Suppressor macrophage treated with lipopolysaccharide for 4 hours (primary cell): ENCODE results near the gene STAG1.
"Not testable (repeated sequence)": the region's sequence is repeated elsewhere in the genome, so short reads cannot be mapped to it uniquely, and the experiment has no call there.

Experiments used
- DNase-seq: peaks from one replicate; pipeline ENCODE4 v3.0.0-alpha.2; 2020

The STAG1 gene

DNA sequence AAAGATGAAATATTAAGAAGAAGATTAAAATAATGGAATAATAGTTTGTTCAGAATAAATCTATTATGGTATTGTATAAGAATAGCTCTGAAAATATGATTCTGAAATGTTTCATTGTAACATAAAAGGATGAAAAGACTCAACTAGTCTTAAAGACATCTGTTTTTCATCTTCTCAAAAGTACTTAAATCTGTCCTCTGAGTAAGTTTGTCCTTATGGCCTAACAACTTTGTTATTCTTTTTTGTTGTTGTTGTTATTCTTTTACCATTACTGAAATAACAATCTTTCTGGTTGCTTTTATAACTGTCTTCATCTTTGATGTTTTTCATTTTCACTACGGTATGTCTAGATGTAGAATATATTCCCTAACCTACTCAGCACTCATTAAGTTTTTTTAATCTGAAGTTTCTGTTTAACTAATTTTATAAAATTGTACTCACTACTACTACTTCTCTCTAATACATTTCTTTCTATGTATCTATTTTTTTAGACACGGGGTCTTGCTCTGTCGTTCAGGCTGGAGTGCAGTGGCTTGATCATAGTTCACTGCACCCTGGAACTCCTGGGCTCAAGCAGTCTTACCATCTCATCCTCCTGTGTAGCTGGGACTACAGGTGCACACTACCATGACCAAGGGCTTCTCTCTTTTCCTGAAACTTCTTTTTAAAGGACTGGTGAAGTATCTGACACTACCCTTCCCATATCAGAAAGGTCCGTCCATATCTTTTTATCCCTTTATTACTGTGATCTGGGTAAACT, 261.4 kb downstream of the STAG1 start:
- no peak for DNase-seq

GRCh38 chr3:136485777-136486176, 266.4 kb downstream of the STAG1 start:
- no peak for DNase-seq

- DNase-seq = no peak
Observed at GRCh38 chr3:136476280-136476679, 275.9 kb downstream of the STAG1 start.

GRCh38 chr3:136474876-136475275, 277.3 kb downstream of the STAG1 start:
- DNase-seq = not testable (repeated sequence)

DNA sequence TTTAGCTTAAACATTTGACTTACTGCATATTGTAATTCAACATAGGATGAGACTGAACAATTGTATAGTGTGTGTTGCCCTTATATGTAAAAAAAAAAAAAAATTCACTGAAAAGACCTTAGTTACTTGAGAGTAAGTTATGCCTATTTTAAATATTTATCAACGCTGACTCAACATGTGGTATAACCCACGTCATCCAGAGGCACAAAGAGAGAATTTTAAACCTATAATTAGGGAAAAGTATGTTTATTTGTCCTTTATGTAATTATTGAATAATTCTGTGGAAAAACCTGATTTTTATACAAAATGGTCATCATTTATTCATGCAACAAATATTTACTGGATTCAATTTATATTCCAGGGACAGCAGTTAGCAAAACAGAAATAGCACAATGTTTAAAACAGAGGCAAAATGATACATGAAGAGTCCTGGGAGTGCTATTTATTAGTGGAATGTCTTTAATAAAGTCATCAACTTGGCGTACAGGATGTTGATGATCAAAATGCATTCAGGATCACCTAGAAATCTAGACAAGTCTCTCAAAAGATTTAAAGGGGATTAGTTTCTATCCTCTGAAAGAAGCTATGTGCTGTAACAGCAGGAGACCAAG, 278.4 kb downstream of the STAG1 start:
- no peak for DNase-seq

- no peak for DNase-seq
Observed at GRCh38 chr3:136465296-136465695, 286.9 kb downstream of the STAG1 start.

- DNase-seq = no peak
Observed at GRCh38 chr3:136464502-136464901, 287.7 kb downstream of the STAG1 start.

GRCh38 chr3:136463170-136463569, 289.0 kb downstream of the STAG1 start:
- no peak for DNase-seq

DNA sequence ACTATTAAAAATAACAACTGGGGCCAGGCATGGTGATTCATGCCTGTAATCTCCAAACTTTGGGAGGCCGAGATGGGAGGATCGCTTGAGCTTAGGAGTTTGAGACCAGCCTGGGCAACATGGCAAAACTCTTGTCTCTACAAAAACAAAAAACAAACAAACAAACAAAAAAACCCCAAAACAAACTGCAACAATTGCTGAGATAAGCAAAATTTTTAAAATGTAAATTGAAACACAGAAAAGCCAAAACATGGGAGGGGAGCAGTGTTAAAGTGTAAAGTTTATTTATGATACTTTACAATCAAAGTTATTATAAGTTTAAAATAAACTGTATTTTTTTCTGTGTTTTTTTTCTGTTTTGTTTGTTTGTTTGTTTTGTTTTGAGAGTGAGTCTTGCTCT, 294.4 kb downstream of the STAG1 start:
- DNase-seq = no peak

DNA sequence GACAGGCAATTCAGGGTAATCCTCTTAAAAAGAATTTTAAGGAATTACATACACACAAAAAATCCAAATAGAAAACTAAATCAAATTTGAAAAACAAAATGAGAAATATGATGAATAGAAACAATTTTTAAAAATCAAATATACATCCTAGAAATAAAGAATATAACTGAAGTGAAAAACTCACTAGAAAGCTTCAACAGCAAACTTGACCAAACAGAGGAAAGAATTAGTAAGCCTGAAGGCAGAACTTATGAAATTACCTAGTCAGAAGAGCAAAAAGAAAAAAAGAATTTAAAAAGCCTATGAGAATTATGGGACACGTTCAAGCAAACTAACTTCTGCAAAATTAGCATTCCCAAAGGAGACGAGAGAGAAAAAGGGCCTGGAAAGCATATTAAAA, 296.0 kb downstream of the STAG1 start:
- no peak for DNase-seq

DNA sequence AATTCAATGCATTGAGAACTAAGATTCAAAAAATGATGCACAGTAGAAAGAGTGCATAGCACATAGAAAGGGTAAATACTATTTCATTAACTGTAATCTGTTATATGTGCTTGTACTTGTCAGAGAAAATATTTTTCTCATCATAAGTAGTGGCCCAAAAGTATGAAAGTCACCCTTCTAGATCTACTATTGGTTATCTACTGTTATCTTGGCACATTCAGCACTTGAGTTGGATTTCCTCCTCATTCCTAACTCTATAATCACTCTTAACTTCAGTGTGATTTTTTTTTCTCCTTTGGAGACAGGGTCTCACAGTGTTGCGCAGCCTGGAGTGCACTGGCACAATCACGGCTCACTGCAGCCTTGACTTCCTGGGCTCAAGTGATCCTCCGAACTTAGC, 307.6 kb downstream of the STAG1 start:
- DNase-seq = no peak

- DNase-seq = no peak
Observed at GRCh38 chr3:136437043-136437442, 315.1 kb downstream of the STAG1 start.

- no peak for DNase-seq
Observed at GRCh38 chr3:136434429-136434828, 317.7 kb downstream of the STAG1 start.

GRCh38 chr3:136432685-136433084, 319.5 kb downstream of the STAG1 start:
- DNase-seq = no peak

DNA sequence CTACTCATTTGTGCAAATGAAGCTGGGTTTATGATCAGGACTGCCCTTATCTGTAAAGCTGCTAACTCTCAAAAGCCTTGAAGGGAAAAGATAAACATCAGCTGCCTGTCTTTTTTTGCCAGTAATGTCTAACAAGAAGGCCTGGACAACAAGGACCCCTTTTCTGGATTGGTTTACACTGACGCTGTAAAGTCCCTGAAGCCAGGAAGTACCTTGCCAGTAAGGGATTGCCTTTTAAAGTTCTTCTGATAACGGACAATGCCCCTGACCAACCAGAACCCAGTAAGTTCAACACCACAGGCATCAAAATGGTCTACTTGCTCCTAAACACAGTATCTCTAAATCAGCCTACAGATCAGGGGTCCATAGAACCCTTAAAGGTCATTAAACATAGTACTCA, 324.0 kb downstream of the STAG1 start:
- DNase-seq = no peak

- DNase-seq = no peak
Observed at GRCh38 chr3:136427236-136427635, 324.9 kb downstream of the STAG1 start.

- DNase-seq = no peak
Observed at GRCh38 chr3:136414476-136414875, 337.7 kb downstream of the STAG1 start.

DNA sequence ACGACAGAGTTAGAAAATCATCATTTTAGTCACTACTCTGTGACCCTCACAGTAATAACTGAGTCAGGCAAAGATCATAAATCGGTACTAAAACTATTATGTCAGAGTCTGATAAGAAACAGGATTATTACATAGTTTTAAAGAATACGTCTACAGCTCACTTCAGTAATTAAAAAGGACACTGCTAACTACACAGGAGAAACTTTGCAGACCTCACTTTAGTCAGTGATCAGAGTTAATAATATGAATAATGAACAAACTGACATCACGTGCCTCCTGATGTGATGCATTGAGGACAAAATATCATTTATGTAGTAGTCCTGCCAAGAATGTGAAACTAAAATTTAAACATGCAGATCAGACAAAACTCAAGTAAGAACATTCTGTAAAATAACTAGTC, 339.9 kb downstream of the STAG1 start:
- no peak for DNase-seq

DNA sequence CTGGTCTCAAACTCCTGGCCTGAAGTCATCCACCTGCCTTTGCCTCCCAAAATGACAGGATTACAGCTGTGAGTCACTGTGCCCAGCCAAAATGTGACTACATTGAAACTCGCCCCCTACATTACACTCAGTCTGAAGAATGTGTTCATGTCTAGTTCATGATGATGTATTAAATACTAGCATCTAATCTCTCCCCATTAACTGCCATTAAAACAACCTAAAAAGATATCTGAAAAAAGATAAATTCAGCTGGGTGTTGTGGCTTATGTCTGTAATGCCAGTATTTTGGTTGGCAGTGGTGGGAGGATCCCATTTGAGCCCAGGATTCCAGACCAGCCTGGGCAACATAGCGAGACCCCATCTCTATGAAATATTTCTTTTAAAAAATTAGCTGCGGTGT, 342.6 kb downstream of the STAG1 start:
- DNase-seq = no peak

- DNase-seq = no peak
Observed at GRCh38 chr3:136404056-136404455, 348.1 kb downstream of the STAG1 start.

- no peak for DNase-seq
Observed at GRCh38 chr3:136396916-136397315, 355.3 kb downstream of the STAG1 start.

- no peak for DNase-seq
Observed at GRCh38 chr3:136390574-136390973, 361.6 kb downstream of the STAG1 start.

- DNase-seq = no peak
Observed at GRCh38 chr3:136387031-136387430, 365.1 kb downstream of the STAG1 start.

DNA sequence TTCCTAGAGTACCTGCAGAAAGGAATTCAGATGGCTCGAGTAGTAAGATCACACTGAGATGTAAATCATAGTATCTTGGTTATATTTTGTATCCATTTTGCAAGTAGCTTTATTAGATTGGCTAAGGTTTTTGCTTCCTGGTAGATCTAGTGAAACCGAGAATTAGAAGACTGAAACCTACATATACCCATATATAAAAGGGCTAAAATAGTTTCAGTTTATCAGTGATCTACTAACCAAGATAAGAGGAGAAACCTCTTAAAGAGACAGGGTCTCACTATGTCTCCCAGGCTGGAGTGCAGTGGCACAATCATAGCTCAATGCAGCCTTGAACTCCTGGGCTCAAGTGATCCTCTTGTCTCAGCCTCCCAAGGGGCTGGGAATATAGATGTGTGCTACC, 366.7 kb downstream of the STAG1 start:
- DNase-seq = no peak

- DNase-seq = no peak
Observed at GRCh38 chr3:136381051-136381450, 371.1 kb downstream of the STAG1 start.
